T47D (cell line): ENCODE measurements around the gene ITPKA.

Experiments
- DNase-seq, 2 experiments: peaks; one replicate each; pipeline versions ENCODE4 v3.0.0 to v3.0.0-alpha.2; 2011 to 2012; ENCODE audit warnings: low read depth in 1 of 2, low spot score in 1 of 2
- JUND ChIP-seq: IDR thresholded peaks from 2 replicates; pipeline ENCODE4 v1.6.1; 2012; ENCODE audit warnings: low read depth
- in situ Hi-C: cut with HindIII; loops from 2 replicates; pipeline ENCODE4 v1.10.0; 2016; ENCODE audit warnings: low sequenced_read_pairs, low pct_unique_long_range_greater_than_20kb

Gene ITPKA

DNA sequence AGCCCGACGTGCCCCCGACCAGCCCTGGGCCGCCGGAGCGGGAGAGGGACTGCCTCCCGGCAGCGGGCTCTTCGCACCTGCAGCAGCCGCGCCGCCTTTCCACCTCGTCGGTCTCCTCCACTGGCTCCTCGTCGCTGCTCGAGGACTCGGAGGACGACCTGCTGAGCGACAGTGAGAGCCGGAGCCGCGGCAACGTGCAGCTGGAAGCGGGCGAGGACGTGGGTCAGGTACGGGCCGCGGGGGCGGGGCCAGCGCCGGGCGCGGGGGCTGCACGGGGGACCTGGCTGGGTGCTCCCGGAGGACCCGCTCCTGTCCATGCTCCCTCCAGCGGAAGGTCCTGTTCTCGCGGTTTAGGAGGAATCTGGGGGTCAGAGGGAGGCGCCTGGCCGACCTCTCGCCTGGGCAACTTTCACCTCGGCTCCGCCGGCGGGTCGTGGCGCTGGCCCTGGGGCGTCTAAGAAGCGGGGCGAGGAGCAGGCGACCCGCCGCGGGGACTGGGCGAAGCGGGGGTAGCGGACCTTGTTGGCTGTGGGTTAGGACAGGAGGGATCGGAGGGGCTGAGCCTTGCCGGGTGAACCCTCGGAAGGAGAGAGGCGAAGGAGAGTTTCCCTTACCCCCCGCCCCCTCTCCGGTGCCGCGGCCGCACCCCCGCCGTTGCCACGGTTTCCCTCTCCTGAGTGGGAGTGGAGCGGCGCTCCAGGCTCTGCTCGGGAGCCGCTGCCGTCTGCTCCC is 682 bp downstream of the ITPKA start:
- TF ChIP-seq JUND = no peak
- in situ Hi-C loops = no loop called here
- peak; percentile 49 to 52 for DNase-seq

DNA sequence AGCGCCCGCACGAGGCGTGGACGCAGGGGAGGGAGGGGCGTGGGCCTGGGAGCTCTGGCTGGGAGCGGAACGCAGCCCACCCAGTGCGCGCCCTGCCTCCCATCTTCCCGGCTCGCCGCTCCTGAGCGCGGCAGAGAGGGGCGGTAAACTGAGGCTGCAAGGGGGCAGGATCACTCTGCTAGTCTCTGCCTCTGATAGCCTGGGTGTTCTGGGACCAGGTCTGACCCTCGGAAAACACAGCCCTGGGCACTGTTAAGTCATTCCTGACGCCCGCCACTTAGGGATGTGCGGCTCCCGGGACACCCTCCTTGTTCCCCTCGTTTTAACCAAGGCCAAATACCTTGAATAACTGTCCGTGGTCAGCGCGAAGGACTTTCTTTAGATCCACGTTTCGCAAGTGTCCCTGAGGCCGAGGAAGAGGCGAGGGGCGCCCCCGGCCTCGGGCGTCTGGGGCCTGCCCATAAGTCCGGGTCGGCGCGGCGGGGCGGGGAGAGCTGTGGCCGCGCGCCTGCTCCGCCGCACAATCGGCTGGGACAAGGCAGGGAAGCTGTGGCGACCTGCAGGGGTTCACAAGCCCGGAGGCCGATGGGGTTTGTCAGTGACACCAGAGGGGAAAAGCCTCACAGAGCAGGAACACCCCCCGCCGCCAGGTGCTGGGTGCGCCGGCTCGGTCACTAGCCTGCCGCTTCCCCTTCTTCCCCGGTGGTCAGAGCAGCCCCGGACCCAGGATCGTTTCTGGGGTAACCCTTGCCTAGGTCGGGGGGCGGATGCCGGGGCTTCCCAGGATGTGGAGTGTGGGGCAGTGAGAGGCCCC is 1.5 kb downstream of the ITPKA start:
- DNase-seq = no peak
- in situ Hi-C loops = no loop called here
- TF ChIP-seq JUND = no peak

DNA sequence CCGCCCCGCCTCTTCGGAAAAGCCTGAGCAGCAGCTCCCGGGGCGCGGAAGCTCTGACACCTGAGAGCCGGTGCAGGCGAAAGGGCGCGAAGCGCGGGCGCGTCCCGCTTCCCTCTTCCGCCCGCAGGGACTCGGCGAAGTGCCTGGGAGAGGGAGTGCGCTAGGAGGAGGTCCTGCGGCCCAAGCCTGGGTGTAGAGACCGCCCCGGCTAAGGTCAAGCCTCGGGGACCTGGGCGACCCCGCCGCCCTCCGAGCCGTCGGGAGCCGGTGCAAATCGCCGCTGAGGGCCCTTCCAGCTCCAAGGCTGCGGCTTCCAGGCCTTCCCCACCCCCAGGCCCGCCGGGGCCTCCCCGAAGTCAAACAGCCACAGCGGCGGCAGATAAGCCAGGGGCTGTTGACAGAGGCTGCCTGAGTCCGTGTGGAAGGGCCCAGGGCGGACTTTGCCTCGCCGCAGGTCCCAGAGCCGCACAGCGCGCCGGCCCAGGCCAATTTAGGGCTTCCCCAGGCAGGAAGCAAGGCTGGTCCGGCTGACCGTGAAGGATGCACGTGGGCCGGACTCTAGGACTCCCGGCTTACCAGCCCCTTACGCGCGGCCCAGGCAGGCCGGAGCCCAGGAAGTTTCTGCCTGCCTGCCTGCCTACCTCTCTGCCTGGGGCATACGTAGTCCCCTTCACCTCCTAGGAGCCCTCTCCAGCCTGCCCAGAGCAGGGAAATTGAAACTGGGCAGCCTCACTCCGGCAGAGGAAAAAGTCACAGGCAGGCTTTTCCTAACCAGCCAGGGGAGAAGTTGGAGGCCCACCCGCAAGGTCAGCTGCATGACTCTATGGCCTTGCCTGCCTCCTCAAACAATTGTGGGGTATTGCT is 2.3 kb downstream of the ITPKA start:
- in situ Hi-C loops = no loop called here
- no peak for DNase-seq
- no peak for TF ChIP-seq JUND

DNA sequence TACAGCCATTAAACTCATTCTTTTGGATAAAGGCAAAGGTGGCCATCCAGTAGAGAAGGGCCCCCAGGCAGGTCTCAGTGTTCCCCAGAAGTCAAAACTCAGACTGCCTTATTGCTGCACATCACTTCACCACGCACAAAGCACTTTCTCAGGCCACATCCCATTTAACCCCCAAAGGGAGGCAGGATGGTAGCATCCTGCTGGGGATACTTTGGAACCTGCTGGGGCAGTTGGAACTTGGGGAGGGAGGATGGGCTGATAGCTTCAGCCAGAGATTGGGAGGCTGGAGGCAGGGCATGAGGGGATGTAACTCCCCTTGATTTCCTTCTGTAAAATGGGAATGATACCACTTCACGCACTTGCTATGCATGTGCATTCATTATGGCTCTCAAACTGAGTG is 5.0 kb downstream of the ITPKA start:
- no peak for TF ChIP-seq JUND

DNA sequence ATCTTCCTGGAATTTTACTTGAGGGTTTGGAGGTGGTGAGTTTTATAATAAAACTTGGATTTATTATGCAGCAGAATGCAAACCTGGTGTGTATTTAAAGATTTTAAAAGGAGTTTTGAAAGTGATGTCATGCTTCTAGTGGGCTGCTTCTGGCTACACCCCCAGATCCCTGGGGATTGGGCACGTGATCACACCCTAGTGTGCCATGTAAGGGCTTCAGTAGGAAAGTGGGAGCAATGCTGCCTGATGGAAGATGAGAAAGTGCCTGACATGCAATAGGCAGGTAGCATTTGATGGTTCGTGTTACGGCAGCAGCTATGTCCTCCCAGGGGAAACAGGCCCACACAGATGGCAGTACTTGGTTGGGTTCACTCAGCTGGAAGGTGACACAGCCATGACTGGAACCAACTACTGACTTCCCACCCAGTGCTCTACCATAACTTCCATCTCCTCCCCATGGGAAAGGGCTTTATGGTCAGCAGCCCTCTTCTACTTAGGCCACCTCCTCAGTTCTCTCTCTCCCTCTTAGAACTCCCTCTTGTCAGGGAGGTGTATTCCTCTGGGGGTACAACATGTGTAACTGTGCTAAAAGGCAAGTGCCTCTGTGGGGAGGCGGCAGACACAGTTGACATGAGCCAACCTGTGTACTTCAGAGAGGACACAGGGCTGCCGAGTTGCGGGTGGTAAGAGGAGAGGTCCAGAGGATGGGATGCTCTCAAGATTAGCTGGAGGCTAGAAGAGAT is 5.6 kb downstream of the ITPKA start:
- TF ChIP-seq JUND = no peak
- in situ Hi-C loops = no loop called here
- peak in 1 of 2 experiments; percentile 53 for DNase-seq

More for the DNA sequence above, 5.0 kb downstream of the ITPKA start:
- in situ Hi-C loops = no loop called here
- no peak for DNase-seq

DNA sequence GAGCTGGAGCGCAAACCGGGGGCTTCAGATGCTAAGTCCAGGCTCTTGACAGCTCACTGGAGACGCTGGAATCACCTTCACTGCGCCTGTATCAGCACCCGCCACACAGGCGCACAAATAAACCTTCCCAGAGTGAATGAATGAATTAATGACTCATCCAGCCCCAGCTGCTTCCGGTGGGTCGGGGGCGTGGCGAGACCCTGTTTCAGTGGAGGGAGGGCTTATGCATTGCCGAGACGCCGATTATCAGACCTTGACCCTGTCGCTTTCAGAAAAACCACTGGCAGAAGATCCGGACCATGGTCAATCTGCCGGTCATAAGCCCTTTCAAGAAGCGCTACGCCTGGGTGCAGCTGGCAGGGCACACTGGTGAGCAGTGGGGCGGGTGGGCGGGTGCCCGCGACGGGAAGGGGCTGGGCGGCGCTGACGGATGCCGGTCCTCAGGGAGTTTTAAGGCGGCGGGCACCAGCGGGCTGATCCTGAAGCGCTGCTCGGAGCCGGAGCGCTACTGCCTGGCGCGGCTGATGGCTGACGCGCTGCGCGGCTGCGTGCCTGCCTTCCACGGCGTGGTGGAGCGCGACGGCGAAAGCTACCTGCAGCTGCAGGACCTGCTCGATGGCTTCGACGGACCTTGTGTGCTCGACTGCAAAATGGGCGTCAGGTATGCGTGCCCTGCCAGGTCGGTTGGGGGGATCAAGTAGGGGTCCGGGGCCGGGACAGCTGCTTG is 7.7 kb downstream of the ITPKA start:
- DNase-seq = no peak

DNA sequence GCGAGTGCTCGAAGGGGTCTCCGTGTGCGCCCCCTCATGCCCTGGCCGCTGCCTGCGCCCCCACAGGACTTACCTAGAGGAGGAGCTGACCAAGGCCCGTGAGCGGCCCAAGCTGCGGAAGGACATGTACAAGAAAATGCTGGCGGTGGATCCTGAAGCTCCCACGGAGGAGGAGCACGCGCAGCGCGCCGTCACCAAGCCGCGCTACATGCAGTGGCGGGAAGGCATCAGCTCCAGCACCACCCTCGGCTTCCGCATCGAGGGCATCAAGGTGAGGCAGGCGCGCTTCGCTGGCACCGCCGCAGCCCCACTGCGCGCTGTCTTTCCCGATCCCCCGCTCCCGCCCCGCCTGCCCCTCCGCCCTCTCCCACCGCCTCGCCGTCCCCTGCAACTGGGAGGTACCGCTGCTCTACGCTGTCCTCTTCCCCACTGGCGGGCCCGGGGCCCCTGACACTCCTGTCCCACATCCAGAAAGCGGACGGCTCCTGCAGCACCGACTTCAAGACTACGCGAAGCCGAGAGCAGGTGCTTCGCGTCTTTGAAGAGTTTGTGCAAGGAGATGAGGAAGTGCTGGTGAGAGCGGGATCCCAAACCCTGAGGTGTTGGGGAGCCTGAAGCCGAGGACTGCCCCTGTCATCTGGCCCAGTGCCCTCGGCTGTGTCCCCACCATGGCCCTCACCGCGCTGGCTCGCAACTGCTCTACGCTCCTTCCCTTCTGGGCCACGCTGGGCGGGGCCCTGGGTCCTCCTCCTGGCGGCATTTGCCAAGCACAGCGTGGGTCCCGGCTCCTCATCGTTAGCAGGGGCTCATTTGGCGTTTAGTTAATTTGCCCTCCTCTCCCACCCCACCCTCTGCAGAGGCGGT is 8.5 kb downstream of the ITPKA start:
- in situ Hi-C loops = no loop called here
- no peak for TF ChIP-seq JUND
- DNase-seq = no peak

More for the DNA sequence above, 7.7 kb downstream of the ITPKA start:
- in situ Hi-C loops = no loop called here
- no peak for TF ChIP-seq JUND

DNA sequence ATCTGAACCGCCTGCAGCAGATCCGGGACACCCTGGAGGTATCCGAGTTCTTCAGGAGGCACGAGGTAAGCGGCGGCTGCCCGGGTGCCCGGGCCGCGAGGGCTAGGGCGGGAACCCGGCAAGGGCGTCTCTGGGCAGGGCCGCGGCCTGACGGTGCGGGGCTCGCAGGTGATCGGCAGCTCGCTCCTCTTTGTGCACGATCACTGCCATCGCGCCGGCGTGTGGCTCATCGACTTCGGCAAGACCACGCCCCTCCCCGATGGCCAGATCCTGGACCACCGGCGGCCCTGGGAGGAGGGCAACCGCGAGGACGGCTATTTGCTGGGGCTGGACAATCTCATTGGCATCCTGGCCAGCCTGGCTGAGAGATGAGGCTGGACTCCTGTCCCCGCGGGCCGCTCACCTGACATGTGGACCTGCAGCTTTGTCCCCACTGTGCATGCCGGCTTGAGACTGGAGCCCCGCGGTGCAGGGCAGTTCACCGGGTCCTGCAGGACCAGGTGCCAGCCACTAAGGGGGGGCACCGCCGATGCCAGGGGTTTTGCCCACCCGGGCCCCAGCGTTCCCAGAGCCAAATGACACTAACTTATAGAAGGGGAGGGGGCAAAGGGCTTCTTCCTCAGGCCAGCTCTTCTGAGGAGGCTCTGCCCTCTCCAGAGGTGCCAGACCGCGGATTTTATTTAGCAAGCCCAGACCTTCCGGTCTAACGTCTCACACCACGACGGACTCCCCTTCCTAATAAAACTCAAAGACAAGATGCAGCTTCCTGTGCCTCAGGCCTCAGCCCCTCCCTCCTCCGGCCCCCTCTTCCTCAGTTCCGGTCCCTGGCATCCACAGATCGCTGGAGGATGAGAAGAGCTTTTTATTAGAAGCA is 9.4 kb downstream of the ITPKA start:
- TF ChIP-seq JUND = no peak
- no peak for DNase-seq
- in situ Hi-C loops = no loop called here

DNA sequence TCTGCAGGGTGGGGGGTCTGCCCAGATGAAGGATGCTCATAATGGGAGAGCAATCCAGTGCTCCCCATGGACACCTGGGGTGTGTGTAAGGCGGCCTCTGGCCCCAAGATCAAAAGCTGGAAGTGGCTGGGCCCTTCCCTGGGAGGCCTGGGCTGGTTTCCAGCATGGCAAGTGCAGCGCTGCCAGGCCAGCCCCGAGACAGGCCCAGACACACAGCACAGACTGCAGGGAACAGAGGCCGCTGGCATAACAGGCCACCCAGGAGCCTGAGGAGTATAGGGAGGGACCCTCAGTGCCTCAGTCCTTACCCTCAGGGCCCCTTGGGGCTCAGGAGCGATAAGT is 10.0 kb downstream of the ITPKA start:
- no peak for TF ChIP-seq JUND
- no peak for DNase-seq
- in situ Hi-C loops = no loop called here
